ENCODE results near the gene STAM2.

The STAM2 gene

GRCh38 chr2:152068226-152068625, 107.3 kb downstream of the STAM2 start:
- H3K4me3 ChIP-seq (ENCODE audit: low read depth, low read length), result no peak overlapping the region
- TF ChIP-seq CTCF (IDR thresholded peaks at IDR 0.05; ENCODE audit: low read depth, low read length, missing control alignments), result no peak
- DNase-seq (ENCODE audit: low read depth), result no peak

GRCh38 chr2:152067823-152068222, 107.7 kb downstream of the STAM2 start:
- no peak for DNase-seq (ENCODE audit: low read depth)
- TF ChIP-seq CTCF (IDR thresholded peaks at IDR 0.05; ENCODE audit: low read depth, low read length, missing control alignments), result no peak
- no peak overlapping the region for H3K4me3 ChIP-seq (ENCODE audit: low read depth, low read length)
